Hepatocyte (in vitro differentiated cells): ENCODE measurements around the gene SORCS2. TPM values are rescaled to one million over a fixed set of nuclear protein-coding genes. Genes with fewer than 3 reads are reported as not detected.

Experiments
- DNase-seq: peaks from one replicate; pipeline ENCODE4 v3.0.0-alpha.2; 2016; ENCODE audit warnings: low spot score
- H2AFZ ChIP-seq: fragments of 200-600 bp; sonication (generic); 2 replicates; pipeline ENCODE4 v1.6.0; 2016; ENCODE audit warnings: antibody characterized with exemption, mild to moderate bottlenecking
- H3K27ac ChIP-seq: fragments of 200-600 bp; sonication (generic); 2 replicates; pipeline ENCODE4 v1.5.1; 2016; ENCODE audit warnings: mild to moderate bottlenecking
- H3K27me3 ChIP-seq: fragments of 200-600 bp; sonication (generic); 2 replicates; pipeline ENCODE4 v1.6.1; 2016
- H3K36me3 ChIP-seq: fragments of 200-600 bp; sonication (generic); replicated peaks from 2 replicates; pipeline ENCODE4 v1.5.1; 2016; ENCODE audit warnings: low read depth; ENCODE audit not compliant: insufficient read depth
- H3K4me1 ChIP-seq: fragments of 200-600 bp; sonication (generic); 2 replicates; pipeline ENCODE4 v1.5.1; 2016; ENCODE audit warnings: mild to moderate bottlenecking, moderate library complexity; ENCODE audit not compliant: insufficient read depth
- H3K4me2 ChIP-seq: fragments of 200-600 bp; sonication (generic); 2 replicates; pipeline ENCODE4 v1.6.0; 2016
- H3K4me3 ChIP-seq: fragments of 200-600 bp; sonication (generic); 2 replicates; pipeline ENCODE4 v1.5.1; 2016; ENCODE audit warnings: mild to moderate bottlenecking
- H3K79me2 ChIP-seq: fragments of 200-600 bp; sonication (generic); 2 replicates; pipeline ENCODE4 v1.6.0; 2017; ENCODE audit warnings: mild to moderate bottlenecking
- H3K9me2 ChIP-seq: fragments of 200-600 bp; sonication (generic); replicated peaks from 2 replicates; pipeline ENCODE4 v1.6.0; 2017; ENCODE audit warnings: mild to moderate bottlenecking; ENCODE audit not compliant: insufficient read depth
- H3K9me3 ChIP-seq: fragments of 200-600 bp; sonication (generic); 2 replicates; pipeline ENCODE4 v1.5.1; 2016; ENCODE audit warnings: low read depth, mild to moderate bottlenecking
- H4K20me1 ChIP-seq: fragments of 200-600 bp; sonication (generic); 2 replicates; pipeline ENCODE4 v1.6.0; 2016; ENCODE audit warnings: mild to moderate bottlenecking; ENCODE audit not compliant: insufficient read depth, poor library complexity, severe bottlenecking
- EZH2 ChIP-seq: fragments of 200-600 bp; sonication (generic); IDR thresholded peaks from 2 replicates; pipeline ENCODE4 v1.6.1; 2016; ENCODE audit warnings: antibody characterized with exemption, mild to moderate bottlenecking, borderline replicate concordance
- EZH2phosphoT487 ChIP-seq: fragments of 200-600 bp; sonication (generic); IDR thresholded peaks from one replicate; pipeline ENCODE4 v1.6.1; 2018; ENCODE audit warnings: antibody characterized with exemption, mild to moderate bottlenecking, low read depth, moderate library complexity; ENCODE audit not compliant: unreplicated experiment, severe bottlenecking
- WGBS: methylation state at CpG from one replicate; pipeline ENCODE4 v1.1.6; 2016; ENCODE audit warnings: low lambda C conversion rate; ENCODE audit errors: missing lambda C conversion rate; 5-methylcytosine and 5-hydroxymethylcytosine counted together
- polyA plus RNA-seq: library from polyadenylated mRNA; unstranded; fragments of >200 nt; fragmentation: Nextera tagmentation; extraction: Ambion mirVana; gene quantifications from 2 replicates; pipeline ENCODE4 v1.2.1, GENCODE V29; 2016
- total RNA-seq: library from RNA; depleted of rRNA; stranded (reverse); fragments of >200 nt; gene quantifications from 2 replicates; pipeline ENCODE4 v1.2.3, GENCODE V29; 2014
- TF ChIP-seq, protein P1 (sequence below): fragments of 200-600 bp; sonication (generic); IDR thresholded peaks from 2 replicates; pipeline ENCODE4 v1.5.1; 2016; ENCODE audit warnings: antibody characterized with exemption, mild to moderate bottlenecking; ENCODE audit not compliant: poor library complexity

Gene SORCS2
- total and polyA plus RNA-seq, 2 experiments from 2014 or later, result 1.6 to 4.8 TPM

GRCh38 chr4:7417639-7418038, 225.3 kb downstream of the SORCS2 start:
- Histone ChIP-seq H3K4me3 (no peak overlapping the region), H3K4me1 (peaks cover 7% of the 10 kb centered on the region), H3K9me3 (no peaks in the 10 kb centered on the region), H3K9me2 (no peaks in the 10 kb centered on the region), H3K27ac (no peak overlapping the region), H3K36me3 (no peaks in the 10 kb centered on the region), H2AFZ (no peak overlapping the region), H3K27me3 (no peaks in the 10 kb centered on the region), H3K4me2 (no peak overlapping the region), H3K79me2 (no peaks in the 10 kb centered on the region), H4K20me1 (no peaks in the 10 kb centered on the region)
- no peak for DNase-seq
- WGBS, result 88% methylated on average over 9 of the region's 9 CpGs
- TF ChIP-seq, protein P1, sequence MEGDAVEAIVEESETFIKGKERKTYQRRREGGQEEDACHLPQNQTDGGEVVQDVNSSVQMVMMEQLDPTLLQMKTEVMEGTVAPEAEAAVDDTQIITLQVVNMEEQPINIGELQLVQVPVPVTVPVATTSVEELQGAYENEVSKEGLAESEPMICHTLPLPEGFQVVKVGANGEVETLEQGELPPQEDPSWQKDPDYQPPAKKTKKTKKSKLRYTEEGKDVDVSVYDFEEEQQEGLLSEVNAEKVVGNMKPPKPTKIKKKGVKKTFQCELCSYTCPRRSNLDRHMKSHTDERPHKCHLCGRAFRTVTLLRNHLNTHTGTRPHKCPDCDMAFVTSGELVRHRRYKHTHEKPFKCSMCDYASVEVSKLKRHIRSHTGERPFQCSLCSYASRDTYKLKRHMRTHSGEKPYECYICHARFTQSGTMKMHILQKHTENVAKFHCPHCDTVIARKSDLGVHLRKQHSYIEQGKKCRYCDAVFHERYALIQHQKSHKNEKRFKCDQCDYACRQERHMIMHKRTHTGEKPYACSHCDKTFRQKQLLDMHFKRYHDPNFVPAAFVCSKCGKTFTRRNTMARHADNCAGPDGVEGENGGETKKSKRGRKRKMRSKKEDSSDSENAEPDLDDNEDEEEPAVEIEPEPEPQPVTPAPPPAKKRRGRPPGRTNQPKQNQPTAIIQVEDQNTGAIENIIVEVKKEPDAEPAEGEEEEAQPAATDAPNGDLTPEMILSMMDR, result no peak
- no peak for TF ChIP-seq EZH2
- no peak for TF ChIP-seq EZH2phosphoT487

GRCh38 chr4:7418131-7418943, 226.0 kb downstream of the SORCS2 start:
- Histone ChIP-seq H3K79me2 (no peaks in the 10 kb centered on the region), H3K27me3 (no peaks in the 10 kb centered on the region), H3K36me3 (no peaks in the 10 kb centered on the region), H3K27ac (no peak overlapping the region), H3K4me3 (no peak overlapping the region), H2AFZ (no peak overlapping the region), H3K4me1 (peaks cover 7% of the 10 kb centered on the region), H3K9me2 (no peaks in the 10 kb centered on the region), H3K9me3 (no peaks in the 10 kb centered on the region), H4K20me1 (no peaks in the 10 kb centered on the region), H3K4me2 (no peak overlapping the region)
- TF ChIP-seq, protein P1, result no peak
- TF ChIP-seq EZH2 (no peak), EZH2phosphoT487 (no peak)
- WGBS, result 89% methylated on average over 15 of the region's 15 CpGs
- no peak for DNase-seq

DNA sequence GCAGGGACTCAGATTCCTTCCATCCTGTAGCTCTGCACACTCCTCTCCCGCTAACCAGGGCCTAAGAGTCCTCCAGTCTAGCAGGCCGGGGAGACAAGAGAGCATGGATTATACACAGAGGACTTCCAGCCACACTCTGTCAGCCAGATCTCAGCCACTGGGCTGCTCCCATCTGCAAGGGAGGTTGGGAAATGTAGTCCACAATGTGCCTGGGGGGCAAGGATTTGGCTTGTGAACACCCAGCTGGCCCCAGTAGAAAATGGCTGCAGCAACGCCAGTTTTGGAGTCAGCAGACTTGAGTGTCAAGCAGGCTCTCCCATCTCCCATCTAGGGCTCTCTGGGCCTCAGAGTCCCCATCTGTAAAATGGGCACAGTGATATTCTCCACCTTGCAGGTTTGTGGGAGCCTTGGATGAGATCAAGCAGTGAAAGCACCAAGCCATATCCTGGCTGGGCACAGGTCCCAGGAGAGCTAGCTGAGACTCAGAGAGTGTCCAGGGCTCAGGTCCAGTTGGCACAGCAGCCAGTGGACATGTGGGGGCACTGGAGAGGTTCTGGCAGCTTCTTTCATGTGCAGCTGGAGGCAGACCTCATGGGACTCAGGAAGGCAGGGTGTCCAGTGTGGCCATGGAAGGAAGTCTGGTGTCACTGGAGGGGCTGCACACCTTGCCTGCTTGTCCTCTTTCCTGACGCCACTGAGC, 227.8 kb downstream of the SORCS2 start:
- H3K9me3 ChIP-seq, result no peaks in the 10 kb centered on the region
- no peaks in the 10 kb centered on the region for H3K9me2 ChIP-seq
- DNase-seq, result no peak
- H3K27me3 ChIP-seq, result no peaks in the 10 kb centered on the region
- no peak for TF ChIP-seq EZH2phosphoT487
- no peak for TF ChIP-seq EZH2
- TF ChIP-seq, protein P1, result no peak
- peaks cover 3% of the 10 kb centered on the region for H3K4me1 ChIP-seq
- no peaks in the 10 kb centered on the region for H4K20me1 ChIP-seq
- H3K4me3 ChIP-seq, result no peak overlapping the region
- WGBS, result 55% methylated on average over 4 of the region's 4 CpGs
- H3K36me3 ChIP-seq, result no peaks in the 10 kb centered on the region
- no peaks in the 10 kb centered on the region for H3K79me2 ChIP-seq
- H3K27ac ChIP-seq, result no peak overlapping the region
- H3K4me2 ChIP-seq, result no peak overlapping the region
- H2AFZ ChIP-seq, result no peak overlapping the region
